IPS-NIHi7 (cell line): ENCODE data around the gene NOSTRIN.
"Not testable (repeated sequence)": the region's sequence is repeated elsewhere in the genome, so short reads cannot be mapped to it uniquely, and the experiment has no call there.

Source experiments
- DNase-seq: peaks from one replicate; pipeline ENCODE4 v3.0.0; 2012; ENCODE audit warnings: mixed read lengths; ENCODE audit errors: extremely low spot score

Gene NOSTRIN

DNA sequence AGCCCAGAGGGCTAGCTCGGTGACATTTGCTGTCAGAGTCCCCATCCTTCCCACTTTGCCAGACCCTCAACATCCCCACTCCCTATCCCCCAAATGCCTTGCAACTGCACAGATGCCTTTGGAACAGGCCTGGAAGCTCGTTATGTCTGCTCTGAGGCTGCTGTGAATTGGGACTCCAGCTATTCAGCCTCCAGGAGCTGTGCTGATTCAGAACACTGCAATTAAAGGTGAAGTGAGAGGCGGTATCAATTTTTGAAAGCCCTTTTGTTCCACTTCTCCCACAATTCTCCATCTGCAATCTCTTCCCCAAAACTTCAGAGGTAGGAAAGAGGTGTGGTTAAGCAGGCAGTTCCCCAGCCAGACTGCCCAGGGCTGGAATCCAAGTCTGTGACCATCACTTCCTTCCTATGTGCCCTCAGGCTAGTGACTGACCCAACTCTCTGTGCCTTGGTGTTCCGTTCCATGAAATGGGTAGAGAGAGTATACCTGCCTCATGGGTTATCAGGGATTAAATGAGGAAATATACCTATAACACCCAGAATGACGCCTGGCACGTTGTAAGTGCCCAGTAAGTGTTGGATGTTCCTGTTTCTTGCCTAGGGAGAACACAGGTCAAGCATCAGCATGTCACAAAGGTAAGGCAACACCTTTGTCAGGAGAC is 17.5 kb downstream of the NOSTRIN start:
- DNase-seq, result no peak

- no peak for DNase-seq
Measured at GRCh38 chr2:168821577-168821976, 19.1 kb downstream of the NOSTRIN start.

DNA sequence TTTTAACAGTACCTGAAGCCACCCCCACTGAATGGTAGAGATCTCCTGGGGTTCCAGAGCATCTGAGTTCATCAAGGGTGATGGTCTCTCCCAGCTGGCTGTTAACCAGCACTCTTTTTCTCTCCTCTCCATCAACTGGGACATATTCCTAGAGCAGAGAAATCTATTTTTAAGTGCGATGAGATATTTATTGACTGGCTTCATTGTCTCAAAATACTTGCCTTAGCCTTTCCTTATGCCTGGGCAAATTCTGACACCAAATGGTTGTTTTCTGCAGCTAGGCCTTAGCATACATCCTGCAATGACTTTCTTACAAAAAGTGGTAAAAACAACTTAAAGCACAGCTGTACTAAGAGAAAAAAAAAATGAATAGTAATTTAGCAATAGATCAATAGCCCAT is 19.6 kb downstream of the NOSTRIN start:
- DNase-seq, result no peak

DNA sequence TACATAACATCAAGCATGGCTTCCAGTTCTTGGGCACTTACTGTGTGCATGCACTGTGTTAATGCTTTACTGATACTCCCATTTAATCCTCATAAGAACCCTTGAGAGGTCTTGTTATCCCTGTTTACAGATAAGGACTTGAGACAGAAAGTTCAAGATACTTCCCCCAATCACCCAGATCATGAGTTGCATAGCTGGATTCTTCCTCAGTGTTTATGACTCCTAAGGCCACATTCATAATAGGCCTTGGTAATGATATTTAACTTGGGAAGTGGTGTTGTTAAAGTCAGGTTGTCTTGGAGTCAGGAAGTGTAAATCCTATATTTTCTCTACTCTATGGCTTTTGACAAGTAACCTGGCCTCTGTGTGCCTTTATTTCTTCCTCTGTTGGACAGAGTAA is 22.7 kb downstream of the NOSTRIN start:
- no peak for DNase-seq

GRCh38 chr2:168830958-168831357 is 28.5 kb downstream of the NOSTRIN start:
- DNase-seq, result no peak

DNA sequence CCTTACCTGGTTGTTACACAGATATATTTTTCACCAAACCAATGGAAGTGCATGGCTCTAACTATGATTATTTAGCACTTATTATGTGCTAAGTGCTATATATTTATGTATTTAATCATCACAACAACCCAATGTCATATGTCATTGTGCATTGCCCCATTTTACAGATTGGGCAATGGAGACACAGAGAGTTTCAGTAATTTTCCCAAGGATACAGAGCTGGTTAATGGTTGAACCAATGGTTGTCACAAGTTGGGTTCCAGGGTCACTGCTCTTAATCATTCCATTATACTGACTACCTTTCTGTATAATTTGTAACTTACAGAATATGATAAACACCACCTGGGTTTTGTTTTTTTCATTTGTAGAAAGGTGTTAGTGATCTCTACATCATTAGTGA is 29.2 kb downstream of the NOSTRIN start:
- DNase-seq, result no peak

GRCh38 chr2:168835969-168836368 is 33.5 kb downstream of the NOSTRIN start:
- no peak for DNase-seq

DNA sequence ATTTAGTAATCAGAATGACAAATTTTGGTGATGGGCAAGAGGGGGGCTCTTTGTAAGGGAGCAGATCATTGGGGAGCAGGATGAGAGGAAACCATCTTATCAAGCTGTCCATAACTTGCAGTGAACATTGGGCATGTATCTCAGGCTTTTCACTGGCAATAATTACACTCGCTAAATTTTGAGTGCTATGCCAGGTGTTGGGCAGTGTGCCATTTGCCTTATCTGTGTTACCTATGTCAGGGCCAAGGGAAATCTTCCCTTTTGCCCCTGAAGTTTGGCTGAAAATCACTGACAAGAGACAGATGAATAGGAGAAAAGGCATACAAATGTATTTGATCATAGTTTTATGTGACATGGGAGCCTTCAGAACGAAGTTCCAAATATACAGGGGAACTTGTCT is 39.0 kb downstream of the NOSTRIN start:
- no peak for DNase-seq

GRCh38 chr2:168843253-168843652 is 40.8 kb downstream of the NOSTRIN start:
- no peak for DNase-seq

DNA sequence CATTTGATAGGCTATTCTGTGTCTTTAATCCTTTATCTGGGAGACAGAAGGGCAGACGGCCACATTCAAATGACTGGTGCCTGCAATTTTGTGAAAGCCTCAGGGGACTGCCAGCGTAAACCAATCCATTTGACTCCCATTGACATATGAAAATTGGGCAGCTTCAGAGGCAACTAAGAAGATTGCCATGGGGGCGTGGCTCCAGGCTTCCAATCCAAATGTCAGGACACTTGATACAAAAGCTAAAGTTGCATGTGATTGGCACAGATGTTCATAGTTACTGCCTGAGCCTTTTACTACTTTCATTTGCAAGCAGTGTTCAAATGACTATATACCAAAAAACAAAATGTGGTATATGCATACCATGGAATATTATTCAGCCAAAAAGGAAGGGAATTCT is 45.8 kb downstream of the NOSTRIN start:
- no peak for DNase-seq

- peak; percentile 53 for DNase-seq
Measured at GRCh38 chr2:168849610-168850009, 47.2 kb downstream of the NOSTRIN start.

GRCh38 chr2:168850846-168851245 is 48.4 kb downstream of the NOSTRIN start:
- DNase-seq, result no peak

GRCh38 chr2:168851674-168852320 is 49.4 kb downstream of the NOSTRIN start:
- DNase-seq, result no peak

- DNase-seq, result no peak
Measured at GRCh38 chr2:168852481-168852880, 50.0 kb downstream of the NOSTRIN start.

GRCh38 chr2:168853471-168853870 is 51.0 kb downstream of the NOSTRIN start:
- no peak for DNase-seq

- no peak for DNase-seq
Measured at GRCh38 chr2:168854651-168855050, 52.2 kb downstream of the NOSTRIN start.

DNA sequence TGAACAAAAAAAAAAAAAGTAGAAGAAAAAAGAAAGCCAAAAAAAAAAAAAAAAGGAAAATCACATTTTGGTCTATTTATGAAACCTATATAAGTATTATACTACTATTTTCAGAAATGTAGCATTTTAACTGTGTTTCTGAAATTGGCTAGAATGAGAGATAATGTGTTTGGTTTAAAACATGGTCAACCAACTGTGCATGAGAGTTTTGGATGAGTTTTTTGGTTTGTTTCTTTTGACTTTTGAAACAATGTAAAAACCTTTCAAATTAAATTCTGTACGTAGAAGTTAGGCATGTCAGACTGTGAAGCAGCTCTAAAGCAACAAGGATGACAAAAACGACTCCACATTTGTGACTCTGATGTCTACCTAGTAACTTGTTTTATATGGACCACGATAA is 53.2 kb downstream of the NOSTRIN start:
- DNase-seq, result no peak

- DNase-seq, result no peak
Measured at GRCh38 chr2:168858146-168858545, 55.7 kb downstream of the NOSTRIN start.

DNA sequence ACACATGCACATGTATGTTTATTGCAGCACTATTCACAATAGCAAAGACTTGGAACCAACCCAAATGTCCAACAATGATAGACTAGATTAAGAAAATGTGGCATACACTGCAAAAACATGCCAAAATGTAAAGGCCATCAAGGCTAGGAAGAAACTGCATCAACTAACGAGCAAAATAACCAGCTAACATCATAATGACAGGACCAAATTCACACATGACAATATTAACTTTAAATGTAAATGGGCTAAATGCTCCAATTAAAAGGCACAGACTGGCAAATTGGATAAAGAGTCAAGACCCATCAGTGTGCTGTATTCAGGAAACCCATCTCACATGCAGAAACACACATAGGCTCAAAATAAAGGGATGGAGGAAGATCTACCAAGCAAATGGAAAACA is 64.7 kb downstream of the NOSTRIN start:
- DNase-seq, result not testable (repeated sequence)

DNA sequence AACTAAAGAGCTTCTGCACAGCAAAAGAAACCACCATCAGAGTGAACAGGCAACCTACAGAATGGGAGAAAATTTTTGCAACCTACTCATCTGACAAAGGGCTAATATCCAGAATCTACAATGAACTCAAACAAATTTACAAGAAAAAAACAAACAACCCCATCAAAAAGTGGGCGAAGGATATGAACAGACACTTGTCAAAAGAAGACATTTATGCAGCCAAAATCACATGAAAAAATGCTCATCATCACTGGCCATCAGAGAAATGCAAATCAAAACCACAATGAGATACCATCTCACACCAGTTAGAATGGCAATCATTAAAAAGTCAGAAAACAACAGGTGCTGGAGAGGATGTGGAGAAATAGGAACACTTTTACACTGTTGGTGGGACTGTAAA is 67.9 kb downstream of the NOSTRIN start:
- DNase-seq, result not testable (repeated sequence)

GRCh38 chr2:168870824-168871223 is 68.4 kb downstream of the NOSTRIN start:
- not testable (repeated sequence) for DNase-seq

DNA sequence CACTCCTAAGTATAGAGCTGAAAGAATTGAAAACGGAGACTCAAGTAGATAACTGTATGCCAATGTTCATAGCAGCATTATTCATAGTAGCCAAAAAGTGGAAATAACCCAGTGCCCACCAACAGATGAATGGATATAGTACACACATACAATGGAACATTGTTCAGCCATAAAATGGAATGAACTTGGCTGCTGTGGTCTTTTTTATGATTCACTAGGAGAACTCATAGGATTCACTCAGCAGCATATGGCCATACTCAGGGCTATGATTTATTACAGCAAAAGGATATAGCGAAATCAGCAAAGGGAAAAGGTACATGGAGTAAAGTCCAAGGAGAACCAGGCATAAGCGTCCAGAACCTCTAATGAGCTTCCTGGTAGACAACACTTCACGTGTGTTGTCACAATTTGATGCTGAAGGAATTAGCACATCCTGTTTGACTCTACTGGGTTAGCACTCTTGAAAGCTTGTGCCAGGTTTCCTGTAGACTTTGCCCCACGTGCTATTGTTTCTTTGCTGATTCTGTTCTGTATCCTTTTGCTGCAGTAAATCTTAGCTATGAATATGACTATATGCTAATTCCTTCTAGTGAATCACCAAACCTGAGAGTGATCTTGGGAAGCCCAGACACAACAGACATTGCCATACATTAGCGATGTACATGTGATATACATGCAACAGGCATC is 72.1 kb downstream of the NOSTRIN start:
- no peak for DNase-seq

DNA sequence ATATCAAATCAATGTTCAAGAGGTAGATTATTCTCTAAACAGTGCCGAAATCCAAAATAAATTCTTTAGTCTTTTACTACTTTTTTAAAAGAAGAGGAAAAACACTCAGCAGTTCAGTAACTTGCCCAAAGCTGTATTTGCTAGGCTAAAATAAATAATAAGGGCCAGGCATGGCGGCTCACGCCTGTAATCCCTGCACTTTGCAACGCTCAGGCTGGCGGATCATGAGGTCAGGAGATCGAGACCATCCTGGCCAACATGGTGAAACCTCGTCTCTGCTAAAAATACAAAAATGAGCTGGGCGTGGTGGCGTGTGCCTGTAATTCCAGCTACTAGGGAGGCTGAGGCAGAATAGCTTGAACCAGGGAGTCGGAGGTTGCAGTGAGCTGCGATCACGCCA is 79.7 kb downstream of the NOSTRIN start:
- not testable (repeated sequence) for DNase-seq
